ENCODE data around the gene ROBO1.

GRCh38 chr3:79268422-79268821, 499.4 kb downstream of the ROBO1 start:
- TF ChIP-seq MAX (IDR thresholded peaks at IDR 0.05) (no peak), RAD51 (IDR thresholded peaks at IDR 0.05; ENCODE audit: borderline replicate concordance) (no peak), ZSCAN9 (CRISPR knock-in tag; IDR thresholded peaks at IDR 0.05; ENCODE audit: borderline replicate concordance) (no peak), SMAD9 (CRISPR knock-in tag; IDR thresholded peaks at IDR 0.05) (no peak), TFAP4 (IDR thresholded peaks at IDR 0.05; ENCODE audit: borderline replicate concordance, low read depth) (no peak), MZF1 (CRISPR knock-in tag; IDR thresholded peaks at IDR 0.05; ENCODE audit: borderline replicate concordance) (no peak), CTCF (CRISPR knock-in tag; IDR thresholded peaks at IDR 0.05) (no peak), ZC3H4 (CRISPR knock-in tag; IDR thresholded peaks at IDR 0.05; ENCODE audit: borderline replicate concordance) (no peak), PRMT3 (CRISPR knock-in tag; IDR thresholded peaks at IDR 0.05; ENCODE audit: borderline replicate concordance, low read depth) (no peak)
